Uterus (tissue), 4 donors: Measurements from ENCODE around the gene NUMB. TPM values are rescaled to one million over a fixed set of nuclear protein-coding genes. Genes with fewer than 3 reads are reported as not detected.

Experiments
- DNase-seq, 2 donors: peaks; one replicate each; pipeline ENCODE4 v3.0.0-alpha.2; 2019 to 2020
- H3K27ac ChIP-seq, 2 donors: fragments of 200-600 bp; sonication (generic); 1 replicate in 1 of 2; 2 replicates in 1 of 2; pipeline ENCODE4 v1.5.1; 2016 to 2018
- H3K27me3 ChIP-seq, 2 donors: fragments of 200-600 bp; sonication (generic); one replicate each; pipeline ENCODE4 v1.5.1; 2018 to 2019; ENCODE audit warnings: control low read depth in 1 of 2
- H3K36me3 ChIP-seq, 2 donors: fragments of 200-600 bp; sonication (generic); one replicate each; pipeline ENCODE4 v1.5.1; 2019; ENCODE audit warnings: control low read depth in 1 of 2
- H3K4me1 ChIP-seq, 2 donors: fragments of 200-600 bp; sonication (generic); one replicate each; pipeline ENCODE4 v1.5.1; 2018 to 2019; ENCODE audit warnings: control low read depth in 1 of 2
- H3K4me3 ChIP-seq, 2 donors: fragments of 200-600 bp; sonication (generic); 1 replicate in 1 of 2; 2 replicates in 1 of 2; pipeline ENCODE4 v1.5.1; 2018 to 2019; ENCODE audit warnings: mild to moderate bottlenecking in 1 of 2
- H3K9me3 ChIP-seq, 2 donors: fragments of 200-600 bp; sonication (generic); one replicate each; pipeline ENCODE4 v1.5.1; 2019; ENCODE audit warnings: control low read depth in 1 of 2
- POLR2A ChIP-seq, 2 donors: fragments of 450-650 bp; IDR thresholded peaks; one replicate each; pipeline ENCODE4 v1.6.1; 2016; ENCODE audit warnings: antibody characterized with exemption in 2 of 2, mild to moderate bottlenecking in 1 of 2, moderate library complexity in 1 of 2
- intact Hi-C: fragments of 100-400 bp; cut with DNase I; formaldehyde crosslinking; loops from one replicate; pipeline ENCODE4 v1.15.1; 2023; ENCODE audit warnings: low total_unique reads
- total RNA-seq, 4 donors: library from RNA; depleted of rRNA in 3 of 4; stranded (reverse); fragments of >200 nt in 3 of 4; gene quantifications; one replicate each; pipeline versions ENCODE4 v1.1.0 to v1.2.4, GENCODE V29; 2014 to 2023
- TF ChIP-seq, protein P1 (sequence below), 4 experiments: fragments of 200-600 bp in 2 of 4; fragments of 450-650 bp in 2 of 4; sonication (generic) in 2 of 4; IDR thresholded peaks; one replicate each; pipeline ENCODE4 v1.5.1; 2016 to 2019; ENCODE audit warnings: antibody characterized with exemption in 4 of 4, mild to moderate bottlenecking in 2 of 4, moderate library complexity in 1 of 4
- donor health status: DM: yes; HTN: yes; CAD: no.

Gene NUMB
- total RNA-seq, 4 donors from 2014 or later = 27.1 to 119 (median 40.8) TPM

- no peaks in the 10 kb centered on the region for H3K36me3 ChIP-seq
- no peaks in the 10 kb centered on the region for H3K9me3 ChIP-seq
- no peaks in the 10 kb centered on the region for H3K27me3 ChIP-seq
- no peak for TF ChIP-seq POLR2A (IDR thresholded peaks at IDR 0.05)
- TF ChIP-seq, protein P1, sequence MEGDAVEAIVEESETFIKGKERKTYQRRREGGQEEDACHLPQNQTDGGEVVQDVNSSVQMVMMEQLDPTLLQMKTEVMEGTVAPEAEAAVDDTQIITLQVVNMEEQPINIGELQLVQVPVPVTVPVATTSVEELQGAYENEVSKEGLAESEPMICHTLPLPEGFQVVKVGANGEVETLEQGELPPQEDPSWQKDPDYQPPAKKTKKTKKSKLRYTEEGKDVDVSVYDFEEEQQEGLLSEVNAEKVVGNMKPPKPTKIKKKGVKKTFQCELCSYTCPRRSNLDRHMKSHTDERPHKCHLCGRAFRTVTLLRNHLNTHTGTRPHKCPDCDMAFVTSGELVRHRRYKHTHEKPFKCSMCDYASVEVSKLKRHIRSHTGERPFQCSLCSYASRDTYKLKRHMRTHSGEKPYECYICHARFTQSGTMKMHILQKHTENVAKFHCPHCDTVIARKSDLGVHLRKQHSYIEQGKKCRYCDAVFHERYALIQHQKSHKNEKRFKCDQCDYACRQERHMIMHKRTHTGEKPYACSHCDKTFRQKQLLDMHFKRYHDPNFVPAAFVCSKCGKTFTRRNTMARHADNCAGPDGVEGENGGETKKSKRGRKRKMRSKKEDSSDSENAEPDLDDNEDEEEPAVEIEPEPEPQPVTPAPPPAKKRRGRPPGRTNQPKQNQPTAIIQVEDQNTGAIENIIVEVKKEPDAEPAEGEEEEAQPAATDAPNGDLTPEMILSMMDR (IDR thresholded peaks at IDR 0.05) = no peak
- H3K4me3 ChIP-seq = no peak overlapping the region
- intact Hi-C loops = no loop called here
- H3K4me1 ChIP-seq = peaks cover 0 to 3% of the 10 kb centered on the region in 2 donors
- peak overlapping the region in 1 of 2 donors; percentile 32 for H3K27ac ChIP-seq
- no peak for DNase-seq
Measured at GRCh38 chr14:73461478-73462047, 3.2 kb upstream of the NUMB start.

- intact Hi-C loops = no loop called here
- Histone ChIP-seq H3K4me1 (peaks cover 0 to 3% of the 10 kb centered on the region in 2 donors), H3K27ac (peak overlapping the region in 1 of 2 donors; percentile 51)
Measured at GRCh38 chr14:73460691-73461127, 2.4 kb upstream of the NUMB start.

GRCh38 chr14:73459959-73460358 lies 1.6 kb upstream of the NUMB start:
- no peak for TF ChIP-seq POLR2A (IDR thresholded peaks at IDR 0.05)
- TF ChIP-seq, protein P1 (IDR thresholded peaks at IDR 0.05) = no peak
- intact Hi-C loops = no loop called here
- H3K4me1 ChIP-seq = peaks cover 0 to 3% of the 10 kb centered on the region in 2 donors
- no peak overlapping the region for H3K4me3 ChIP-seq
- H3K36me3 ChIP-seq = no peaks in the 10 kb centered on the region
- peak overlapping the region in 1 of 2 donors; percentile 51 for H3K27ac ChIP-seq
- no peak for DNase-seq
- H3K9me3 ChIP-seq = no peaks in the 10 kb centered on the region
- no peaks in the 10 kb centered on the region for H3K27me3 ChIP-seq

More at GRCh38 chr14:73460691-73461127, 2.4 kb upstream of the NUMB start:
- Histone ChIP-seq H3K4me3 (no peak overlapping the region), H3K9me3 (no peaks in the 10 kb centered on the region), H3K36me3 (no peaks in the 10 kb centered on the region), H3K27me3 (no peaks in the 10 kb centered on the region)
- peak in 1 of 2 donors; percentile 40 for DNase-seq
- TF ChIP-seq POLR2A (IDR thresholded peaks at IDR 0.05) = no peak
- TF ChIP-seq, protein P1 (IDR thresholded peaks at IDR 0.05) = no peak

DNA sequence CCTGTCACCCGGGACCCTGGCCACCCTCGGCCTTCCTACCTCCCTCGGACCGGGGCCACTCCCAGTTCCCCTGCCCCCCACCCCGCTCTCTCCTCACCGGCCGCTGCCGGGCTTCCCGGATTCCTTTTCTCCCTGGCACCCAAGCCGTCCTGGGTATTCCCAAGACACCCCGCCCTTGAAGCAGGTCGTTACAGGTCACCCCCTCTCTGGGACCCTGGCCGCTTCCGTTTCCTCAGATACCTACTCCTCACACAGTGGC lies 493 bp downstream of the NUMB start:
- no peak for DNase-seq
- Histone ChIP-seq H3K27me3 (no peaks in the 10 kb centered on the region), H3K4me3 (peak overlapping the region; percentile 88), H3K36me3 (no peaks in the 10 kb centered on the region), H3K27ac (peak overlapping the region; percentile 89 to 98), H3K9me3 (no peaks in the 10 kb centered on the region), H3K4me1 (peaks cover 0 to 3% of the 10 kb centered on the region in 2 donors)
- intact Hi-C loops = no loop called here
- TF ChIP-seq, protein P1 (IDR thresholded peaks at IDR 0.05) = no peak
- no peak for TF ChIP-seq POLR2A (IDR thresholded peaks at IDR 0.05)

- Histone ChIP-seq H3K36me3 (no peaks in the 10 kb centered on the region), H3K4me1 (no peaks in the 10 kb centered on the region), H3K27ac (peak overlapping the region; percentile 89 to 98), H3K4me3 (peak overlapping the region; percentile 88), H3K27me3 (no peaks in the 10 kb centered on the region), H3K9me3 (no peaks in the 10 kb centered on the region)
- peak in 1 of 2 donors; percentile 46 for DNase-seq
- no peak for TF ChIP-seq POLR2A (IDR thresholded peaks at IDR 0.05)
- TF ChIP-seq, protein P1 (IDR thresholded peaks at IDR 0.05) = no peak
- intact Hi-C loops = no loop called here
Measured at GRCh38 chr14:73457041-73457923, 1.1 kb downstream of the NUMB start.
